Activated T-helper 1 cell treated with anti-CD3 and anti-CD28 coated beads, Interleukin-2, amount 50 U/mL, for 16 hours (primary cell): ENCODE data around the gene RHBDL2.
A peak's percentile ranks its signal among the peaks of the same experiment; 100 is the strongest.
"Not testable (repeated sequence)": the region's sequence is repeated elsewhere in the genome, so short reads cannot be mapped to it uniquely, and the experiment has no call there.

Experiments
- DNase-seq, 2 donors: peaks; one replicate each; pipeline ENCODE4 v3.0.0-alpha.2; 2020; ENCODE audit warnings: low read depth in 1 of 2, low spot score in 1 of 2

RHBDL2 gene

DNA sequence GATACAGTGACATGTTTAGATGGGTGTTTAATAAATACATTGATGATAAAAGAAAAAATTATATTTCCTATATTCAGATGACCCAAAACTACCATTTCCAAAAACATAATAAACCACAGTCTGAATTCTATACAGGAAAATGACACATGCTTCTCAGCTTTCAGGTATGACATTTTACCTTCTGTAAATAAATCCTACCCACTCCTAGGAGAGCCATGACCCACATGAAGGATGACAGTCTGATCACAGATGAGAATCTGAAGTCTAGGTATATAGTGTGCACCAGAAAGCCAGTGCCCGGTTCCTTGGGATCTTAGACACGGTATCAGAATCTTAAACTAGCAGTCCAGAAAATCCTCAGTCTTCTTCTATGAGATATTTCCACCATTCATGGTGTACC is 56.5 kb downstream of the RHBDL2 start:
- no peak for DNase-seq

- DNase-seq: no peak
Measured at GRCh38 chr1:38881487-38881886, 60.1 kb downstream of the RHBDL2 start, which contains the start of gene GJA9. GJA9 (minus strand) TSS chr1:38881587; CDS start chr1:38876098, 5,489 bp downstream.

DNA sequence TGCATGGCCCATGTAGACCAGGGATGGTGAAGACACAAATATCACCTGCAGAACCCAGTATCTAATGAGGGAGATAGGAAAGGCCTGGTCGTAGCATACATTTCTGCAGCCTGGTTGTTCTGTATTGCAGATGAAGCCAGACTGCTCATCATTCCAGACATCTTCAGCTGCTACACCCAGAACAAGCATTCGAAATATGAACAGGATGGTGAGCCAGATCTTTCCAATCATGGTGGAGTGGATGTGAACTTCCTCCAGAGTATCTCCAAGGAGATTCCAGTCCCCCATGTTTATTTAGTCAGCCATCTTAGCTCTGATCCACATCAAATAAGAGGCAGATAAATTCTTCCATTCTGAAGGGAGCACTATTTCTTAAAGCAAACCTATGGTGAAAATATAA is 65.8 kb downstream of the RHBDL2 start:
- DNase-seq: no peak

GRCh38 chr1:38873027-38873969 is 68.3 kb downstream of the RHBDL2 start, which contains the start of gene MYCBP:
MYCBP (minus strand) TSS chr1:38873348; CDS start chr1:38873305, 43 bp downstream.
- peak; percentile 94 to 97 for DNase-seq

GRCh38 chr1:38872401-38873026 is 69.1 kb downstream of the RHBDL2 start:
- peak; percentile 4 to 6 for DNase-seq

- no peak for DNase-seq
Measured at GRCh38 chr1:38870996-38871395, 70.6 kb downstream of the RHBDL2 start.

GRCh38 chr1:38867208-38867607 is 74.4 kb downstream of the RHBDL2 start:
- no peak for DNase-seq

GRCh38 chr1:38865112-38865715 is 76.4 kb downstream of the RHBDL2 start:
- DNase-seq: no peak

GRCh38 chr1:38860454-38860795 is 81.2 kb downstream of the RHBDL2 start:
- no peak for DNase-seq

- DNase-seq: peak; percentile 97 to 98
Measured at GRCh38 chr1:38859561-38860453, 81.8 kb downstream of the RHBDL2 start, which contains the start of gene RRAGC. RRAGC (minus strand) TSS chr1:38859772; CDS start chr1:38859646, 126 bp downstream.

DNA sequence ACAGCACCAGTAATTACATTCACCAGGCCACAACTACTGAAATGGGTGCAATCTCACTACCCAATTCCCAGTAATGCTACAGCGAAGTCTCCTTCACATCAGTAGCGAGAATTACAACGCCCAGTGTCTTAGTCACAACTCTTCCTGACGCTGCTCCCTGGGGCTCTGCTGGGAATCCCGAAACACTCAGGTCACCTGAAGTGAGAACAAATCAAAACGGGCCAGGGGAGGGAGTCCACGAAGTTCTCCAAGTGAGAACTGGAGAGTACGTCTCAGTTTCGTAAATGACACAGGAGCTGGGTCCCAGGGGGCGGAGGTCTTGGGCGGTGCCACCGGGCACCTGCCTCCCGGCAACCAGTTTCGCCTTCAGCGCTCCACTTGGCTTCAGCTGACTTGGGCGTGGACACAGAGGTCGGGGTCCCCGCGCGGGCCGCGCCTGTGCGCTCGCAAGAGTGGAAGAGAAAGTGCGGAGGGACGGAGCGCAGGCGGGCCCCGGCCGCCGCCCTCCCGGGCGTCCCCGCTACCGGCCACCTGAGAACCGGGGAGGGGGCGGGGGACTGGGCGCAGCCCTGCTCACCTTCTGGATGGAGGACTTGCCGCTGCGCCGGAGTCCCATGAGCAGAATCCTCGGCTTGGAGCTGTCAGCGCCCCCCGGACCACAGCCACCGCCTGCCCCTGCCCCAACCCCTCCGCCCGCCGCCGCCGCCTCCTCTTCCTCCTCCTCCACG is 82.6 kb downstream of the RHBDL2 start:
- peak in 1 of 2 donors; percentile 25 for DNase-seq

GRCh38 chr1:38852780-38853179 is 88.8 kb downstream of the RHBDL2 start:
- DNase-seq: no peak

- DNase-seq: no peak
Measured at GRCh38 chr1:38848071-38848470, 93.6 kb downstream of the RHBDL2 start.

GRCh38 chr1:38846210-38846609 is 95.4 kb downstream of the RHBDL2 start:
- DNase-seq: no peak

- DNase-seq: not testable (repeated sequence)
Measured at GRCh38 chr1:38845088-38845487, 96.5 kb downstream of the RHBDL2 start.

DNA sequence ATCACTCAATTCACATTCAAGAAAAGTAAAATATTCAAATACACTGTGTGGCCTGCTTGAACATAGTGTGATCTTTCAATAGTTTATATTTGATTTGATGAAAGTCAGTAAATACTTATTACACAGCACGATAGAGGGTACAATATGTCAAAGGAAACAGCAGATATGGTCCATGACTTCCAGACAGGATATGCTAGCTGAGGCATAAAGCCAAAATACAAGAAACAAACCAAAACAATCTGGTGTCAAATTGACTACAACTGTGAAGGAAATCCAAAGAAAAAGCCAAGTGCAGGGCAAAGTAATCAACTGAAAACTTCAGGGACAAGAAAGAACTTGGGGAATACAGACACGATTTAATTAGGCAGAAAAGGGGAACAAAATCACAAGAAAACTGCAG is 101.3 kb downstream of the RHBDL2 start:
- DNase-seq: no peak

DNA sequence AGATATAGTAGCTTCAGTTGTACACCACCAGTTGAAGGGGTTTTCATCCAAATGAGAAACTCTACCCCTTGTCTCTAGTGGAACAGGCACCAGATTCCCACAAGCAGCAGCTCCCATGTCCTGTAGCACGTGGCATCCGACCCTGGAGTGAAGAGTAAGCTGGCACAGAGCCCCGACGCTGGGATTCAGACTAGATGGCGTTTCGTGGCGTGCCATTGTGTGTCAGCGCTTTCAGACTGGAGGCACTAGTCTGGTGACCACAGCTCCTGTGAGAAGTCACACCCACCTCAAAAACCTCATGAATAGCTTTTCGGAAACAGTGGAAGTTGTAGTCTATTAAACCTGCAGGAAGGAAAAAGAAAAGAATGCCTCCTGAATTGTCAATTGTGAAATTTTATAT is 102.3 kb downstream of the RHBDL2 start:
- no peak for DNase-seq

GRCh38 chr1:38836316-38836715 is 105.3 kb downstream of the RHBDL2 start:
- not testable (repeated sequence) for DNase-seq
